ENCODE data around the gene ZBED1.
"Not testable (repeated sequence)": the region's sequence is repeated elsewhere in the genome, so short reads cannot be mapped to it uniquely, and the experiment has no call there.

The ZBED1 gene

DNA sequence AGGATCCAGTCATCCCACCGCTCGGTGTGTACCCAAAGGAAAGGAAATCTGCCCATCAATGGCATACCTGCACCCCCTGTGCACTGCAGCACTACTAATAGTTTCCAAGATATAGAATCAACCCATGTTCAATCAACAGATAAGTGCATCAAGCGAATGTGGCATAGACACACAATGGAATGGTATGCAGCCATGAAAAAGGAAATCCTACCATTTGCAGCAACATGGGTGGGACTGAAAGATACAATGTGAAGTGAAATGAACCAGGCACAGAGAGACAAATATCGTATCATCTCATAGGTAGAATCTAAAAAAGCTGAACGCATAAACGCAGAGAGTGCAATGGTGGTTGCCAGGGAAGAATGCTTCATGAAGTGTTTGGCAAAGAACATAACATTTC is 42.5 kb downstream of the ZBED1 start:
- no peak for DNase-seq (ENCODE audit: extremely low read depth, low read depth)
- TF ChIP-seq, protein P1, sequence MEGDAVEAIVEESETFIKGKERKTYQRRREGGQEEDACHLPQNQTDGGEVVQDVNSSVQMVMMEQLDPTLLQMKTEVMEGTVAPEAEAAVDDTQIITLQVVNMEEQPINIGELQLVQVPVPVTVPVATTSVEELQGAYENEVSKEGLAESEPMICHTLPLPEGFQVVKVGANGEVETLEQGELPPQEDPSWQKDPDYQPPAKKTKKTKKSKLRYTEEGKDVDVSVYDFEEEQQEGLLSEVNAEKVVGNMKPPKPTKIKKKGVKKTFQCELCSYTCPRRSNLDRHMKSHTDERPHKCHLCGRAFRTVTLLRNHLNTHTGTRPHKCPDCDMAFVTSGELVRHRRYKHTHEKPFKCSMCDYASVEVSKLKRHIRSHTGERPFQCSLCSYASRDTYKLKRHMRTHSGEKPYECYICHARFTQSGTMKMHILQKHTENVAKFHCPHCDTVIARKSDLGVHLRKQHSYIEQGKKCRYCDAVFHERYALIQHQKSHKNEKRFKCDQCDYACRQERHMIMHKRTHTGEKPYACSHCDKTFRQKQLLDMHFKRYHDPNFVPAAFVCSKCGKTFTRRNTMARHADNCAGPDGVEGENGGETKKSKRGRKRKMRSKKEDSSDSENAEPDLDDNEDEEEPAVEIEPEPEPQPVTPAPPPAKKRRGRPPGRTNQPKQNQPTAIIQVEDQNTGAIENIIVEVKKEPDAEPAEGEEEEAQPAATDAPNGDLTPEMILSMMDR (IDR thresholded peaks at IDR 0.05; ENCODE audit: low read depth, low read length) = no peak

DNA sequence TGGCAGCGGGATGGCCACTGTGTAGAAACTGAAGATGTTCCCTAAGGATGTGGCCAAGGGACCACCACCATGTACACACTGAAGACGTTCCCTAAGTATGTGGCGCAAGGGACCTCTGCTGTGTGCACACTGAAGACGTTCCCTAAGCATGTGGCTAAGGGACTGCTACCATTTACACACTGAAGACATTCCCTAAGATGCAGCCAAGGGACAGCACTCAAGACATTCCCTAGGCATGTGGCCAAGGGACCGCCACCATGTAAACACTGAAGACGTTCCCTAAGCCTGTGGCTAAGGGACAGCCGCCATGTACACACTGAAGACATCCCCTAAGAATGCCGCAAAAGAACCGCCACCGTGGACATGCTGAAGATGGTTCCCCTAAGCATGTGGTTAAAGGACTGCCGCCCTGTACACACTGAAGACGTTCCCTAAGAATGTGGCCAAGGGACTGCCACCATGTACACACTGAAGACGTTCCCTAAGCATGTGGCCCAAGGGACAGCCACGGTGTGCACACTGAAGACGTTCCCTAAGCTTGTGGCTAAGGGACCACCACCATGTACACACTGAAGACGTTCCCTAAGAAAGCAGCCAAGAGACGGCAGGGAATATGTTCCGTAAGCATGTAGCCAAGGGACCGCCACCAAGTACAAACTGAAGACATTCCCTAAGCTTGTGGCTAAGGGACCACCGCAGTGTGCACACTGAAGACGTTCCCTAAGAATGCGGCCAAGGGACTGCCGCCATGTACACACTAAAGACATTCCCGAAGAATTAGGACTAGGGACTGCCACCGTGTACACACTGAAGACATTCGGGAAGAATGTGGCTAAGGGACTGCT is 43.3 kb downstream of the ZBED1 start:
- DNase-seq (ENCODE audit: extremely low read depth, low read depth) = no peak

DNA sequence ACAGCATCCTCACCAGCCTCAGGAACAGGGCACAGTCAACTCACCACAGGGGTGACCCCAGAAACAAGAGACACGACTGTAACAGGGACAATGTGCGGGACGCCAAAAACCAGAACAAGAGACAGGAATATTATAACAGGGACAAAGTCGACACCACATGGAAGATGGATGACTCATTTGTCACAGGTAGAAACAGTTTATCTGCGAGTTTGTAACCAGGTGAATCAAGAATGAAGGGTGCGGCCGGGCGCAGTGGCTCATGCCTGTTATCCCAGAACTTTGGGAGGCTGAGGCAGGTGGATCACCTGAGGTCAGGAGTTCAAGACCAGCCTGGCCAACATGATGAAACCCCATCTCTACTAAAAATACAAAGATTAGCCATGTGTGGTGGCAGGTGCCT is 44.7 kb downstream of the ZBED1 start:
- DNase-seq (ENCODE audit: extremely low read depth, low read depth) = not testable (repeated sequence)

More for the DNA sequence above, 43.3 kb downstream of the ZBED1 start:
- TF ChIP-seq, protein P1 (IDR thresholded peaks at IDR 0.05; ENCODE audit: low read depth, low read length) = no peak

DNA sequence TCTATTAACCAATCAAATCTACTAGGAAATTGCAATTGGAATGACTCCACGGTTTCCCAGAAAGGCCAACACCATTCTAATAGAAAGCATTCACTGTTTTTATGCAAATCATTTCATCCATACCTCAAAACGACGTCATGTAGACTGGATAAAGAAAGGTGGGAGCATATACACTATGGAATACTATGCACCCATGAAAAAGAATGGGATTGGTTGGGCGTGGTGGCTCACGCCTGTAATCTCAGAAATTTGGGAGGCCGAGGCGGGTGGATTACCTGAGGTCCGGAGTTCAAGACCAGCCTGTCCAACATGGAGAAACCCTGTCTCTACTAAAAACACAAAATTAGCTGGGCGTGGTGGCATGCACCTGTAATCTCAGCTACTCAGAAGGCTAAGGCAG is 46.2 kb downstream of the ZBED1 start:
- not testable (repeated sequence) for DNase-seq (ENCODE audit: extremely low read depth, low read depth)

DNA sequence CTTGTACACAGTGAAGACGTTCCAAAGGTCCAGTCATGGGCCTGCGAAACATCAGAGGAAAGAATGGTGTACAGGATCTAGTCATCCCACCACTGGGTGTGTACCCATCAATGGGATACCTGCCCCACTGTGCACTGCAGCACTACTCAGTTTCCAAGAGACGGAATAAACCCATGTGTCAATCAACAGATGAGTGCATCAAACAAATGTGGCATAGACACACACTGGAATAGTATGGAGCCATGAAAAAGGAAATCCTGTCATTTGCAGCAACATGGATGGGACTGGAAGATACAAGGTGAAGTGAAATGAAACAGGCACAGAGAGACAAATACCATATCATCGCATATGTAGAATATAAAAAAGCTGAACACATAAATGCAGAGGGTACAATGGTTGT is 48.0 kb downstream of the ZBED1 start:
- no peak for DNase-seq (ENCODE audit: extremely low read depth, low read depth)
- TF ChIP-seq, protein P1 (IDR thresholded peaks at IDR 0.05; ENCODE audit: low read depth, low read length) = no peak

DNA sequence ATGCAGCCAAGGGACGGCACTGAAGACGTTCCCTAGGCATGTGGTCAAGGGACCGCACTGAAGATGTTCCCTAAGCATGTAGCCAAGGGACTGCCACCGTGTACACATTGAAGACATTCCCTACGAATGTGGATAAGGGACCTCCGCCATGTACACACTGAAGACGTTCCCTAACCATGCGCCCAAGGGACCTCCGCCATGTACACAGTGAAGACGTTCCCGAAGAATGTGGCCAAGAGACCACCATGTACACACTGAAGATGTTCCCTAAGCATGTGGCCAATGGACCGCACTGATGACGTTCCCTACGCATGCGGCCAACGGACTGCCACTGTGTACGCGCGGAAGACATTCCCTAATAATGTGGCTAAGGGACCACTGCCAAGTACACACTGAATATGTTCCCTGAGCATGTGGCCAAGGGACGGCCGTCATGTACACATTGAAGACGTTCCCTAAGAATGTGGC is 48.4 kb downstream of the ZBED1 start:
- no peak for DNase-seq (ENCODE audit: extremely low read depth, low read depth)
- TF ChIP-seq, protein P1 (IDR thresholded peaks at IDR 0.05; ENCODE audit: low read depth, low read length) = no peak

DNA sequence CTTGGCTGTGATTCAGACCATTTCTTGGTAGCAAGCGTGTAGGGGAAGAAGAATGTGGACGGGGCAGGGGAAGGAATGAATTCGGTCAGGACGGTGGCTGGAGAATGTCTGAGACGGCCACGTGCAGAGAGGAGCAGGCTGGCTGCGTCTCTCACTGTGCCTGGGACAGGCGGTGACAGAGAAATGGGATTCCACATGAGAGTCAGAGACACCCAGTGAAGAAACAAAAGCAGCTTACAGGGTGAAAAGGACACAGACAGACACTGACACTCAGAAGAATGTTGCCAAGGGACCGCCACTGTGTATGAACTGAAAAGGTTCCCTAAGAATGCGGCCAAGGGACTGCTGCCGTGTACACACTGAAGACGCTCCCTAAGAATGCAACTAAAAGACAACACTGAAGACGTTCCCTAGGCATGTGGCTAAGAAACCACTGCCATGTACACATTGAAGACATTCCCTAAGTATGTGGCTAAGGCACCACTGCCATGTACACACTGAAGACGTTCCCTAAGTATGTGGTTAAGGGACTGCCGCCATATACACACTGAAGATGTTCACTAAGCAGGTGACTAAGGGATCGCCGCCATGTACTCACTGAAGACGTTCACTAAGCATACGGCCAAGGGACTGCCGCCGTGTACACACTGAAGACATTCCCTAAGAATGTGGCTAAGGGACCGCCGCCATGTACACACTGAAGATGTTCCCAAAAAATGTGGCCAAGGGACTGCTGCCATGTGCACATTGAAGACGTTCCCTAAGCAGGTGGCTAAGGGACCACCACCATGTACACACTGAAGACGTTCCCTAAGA is 49.1 kb downstream of the ZBED1 start:
- TF ChIP-seq, protein P1 (IDR thresholded peaks at IDR 0.05; ENCODE audit: low read depth, low read length) = no peak
- DNase-seq (ENCODE audit: extremely low read depth, low read depth) = no peak

DNA sequence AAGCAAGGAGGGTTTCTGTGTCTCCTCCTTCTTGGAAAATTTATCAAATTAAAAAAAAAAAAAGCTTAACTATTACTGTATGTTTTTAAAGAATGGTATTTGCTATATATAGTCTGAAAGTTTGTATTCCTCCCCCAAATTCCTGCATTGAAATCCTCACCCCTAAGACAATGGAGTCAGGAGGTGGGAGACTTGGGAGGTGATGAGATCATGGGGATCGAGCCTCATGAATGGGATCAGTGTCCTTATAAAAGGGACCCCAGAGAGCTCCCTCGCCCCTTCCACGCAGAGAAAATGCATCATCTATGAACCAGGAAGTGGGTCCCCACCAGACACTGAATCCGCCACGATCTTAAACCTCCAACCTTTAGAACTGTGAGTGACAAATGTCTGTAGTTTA is 50.1 kb downstream of the ZBED1 start:
- no peak for DNase-seq (ENCODE audit: extremely low read depth, low read depth)
- TF ChIP-seq, protein P1 (IDR thresholded peaks at IDR 0.05; ENCODE audit: low read depth, low read length) = no peak

Data from AG09319 (cell line).